Heart left ventricle (tissue), 16 donors: ENCODE results near the gene SERPINA1. TPM values are rescaled to one million over a fixed set of nuclear protein-coding genes. Genes with fewer than 3 reads are reported as not detected.

Experiments
- ATAC-seq, 4 donors: fragments of 200-7000 bp; cut with Tn5 transposase; one replicate each; pipeline ENCODE4 v1.9.1; 2020 to 2022; ENCODE audit warnings: moderate library complexity in 4 of 4, mild to moderate bottlenecking in 3 of 4, moderate number of reproducible peaks in 1 of 4
- DNase-seq, 5 donors: peaks; one replicate each; pipeline ENCODE4 v3.0.0-alpha.2; 2020
- H3K27ac ChIP-seq, 12 donors: fragments of 200-600 bp; sonication (generic) in 4 of 12; one replicate each; pipeline versions ENCODE4 v1.5.0 to v1.8.0; 2016 to 2022; ENCODE audit warnings: mild to moderate bottlenecking in 2 of 12
- H3K27me3 ChIP-seq, 9 donors: fragments of 200-600 bp; sonication (generic) in 2 of 9; one replicate each; pipeline versions ENCODE4 v1.5.1 to v1.8.0; 2016 to 2022; ENCODE audit warnings: mild to moderate bottlenecking in 3 of 9
- H3K36me3 ChIP-seq, 9 donors: fragments of 200-600 bp; sonication (generic) in 2 of 9; one replicate each; pipeline versions ENCODE4 v1.5.0 to v1.8.0; 2018 to 2022; ENCODE audit warnings: mild to moderate bottlenecking in 2 of 9
- H3K4me1 ChIP-seq, 12 donors: fragments of 200-600 bp; sonication (generic) in 4 of 12; one replicate each; pipeline versions ENCODE4 v1.5.0 to v1.8.0; 2016 to 2022; ENCODE audit warnings: mild to moderate bottlenecking in 3 of 12
- H3K4me3 ChIP-seq, 12 donors: fragments of 200-600 bp; sonication (generic) in 4 of 12; one replicate each; pipeline versions ENCODE4 v1.5.0 to v1.8.0; 2017 to 2022; ENCODE audit warnings: mild to moderate bottlenecking in 9 of 12, moderate library complexity in 4 of 12
- H3K9me3 ChIP-seq, 12 donors: fragments of 200-600 bp; sonication (generic) in 4 of 12; one replicate each; pipeline versions ENCODE4 v1.5.0 to v1.8.0; 2016 to 2022; ENCODE audit warnings: mild to moderate bottlenecking in 1 of 12
- POLR2A ChIP-seq, 2 donors: fragments of 450-650 bp; IDR thresholded peaks; one replicate each; pipeline ENCODE4 v1.6.1; 2017; ENCODE audit warnings: antibody characterized with exemption in 2 of 2, mild to moderate bottlenecking in 2 of 2, moderate library complexity in 2 of 2
- WGBS, 4 donors: extraction: QIAGEN DNeasy Blood & Tissue Kit in 2 of 4; methylation state at CpG; one replicate each; pipeline versions ENCODE4 v1.1.5 to v1.1.7; 2013 to 2018; 5-methylcytosine and 5-hydroxymethylcytosine counted together
- intact Hi-C, 10 donors: fragments of 100-400 bp; cut with DNase I; formaldehyde crosslinking; loops; one replicate each; pipeline versions ENCODE4 v1.11.1 to v1.14.2; 2022
- polyA plus RNA-seq, 2 donors: library from polyadenylated mRNA; stranded (reverse); fragments of 200-250 nt; gene quantifications; one replicate each; pipeline ENCODE4 v1.2.3, GENCODE V29; 2013
- total RNA-seq, 9 donors: library from RNA; depleted of rRNA in 2 of 9; stranded (reverse); fragments of >200 nt in 2 of 9; fragmentation: NEBNext Ultra II Directional in 3 of 9; extraction: Animal tissue kit (Norgen Biotek cat#: 25700) in 3 of 9; gene quantifications; one replicate each; pipeline versions ENCODE4 v1.1.0 to v1.2.4, GENCODE V29; 2016 to 2023
- TF ChIP-seq, protein P1 (sequence below), 12 donors: fragments of 200-600 bp; sonication (generic) in 4 of 12; IDR thresholded peaks; one replicate each; pipeline versions ENCODE4 v1.5.0 to v1.8.0; 2018 to 2022; ENCODE audit warnings: antibody characterized with exemption in 12 of 12, mild to moderate bottlenecking in 5 of 12
- donor health status: ischemic (EF 13 %, LVEDD 7.1; RV severe dilation, severe dysfunction).
- donor health status: healthy with polysubstance abuse.
- donor health status: DM: no; HTN: yes; CAD: no.
- donor health status: DM: no; HTN: no; CAD: no.
- donor health status: ischemic (EF 25% LVEDD 6.9; RV normal size, moderate dysfunction).
- donor health status: ischemic (EF 25% LVEDD 5.7; RV mildly dilated, moderate dysfunction).
- donor health status: healthy.
- donor health status: DM: yes; HTN: yes; CAD: no.
- donor health status: ischemic (EF 35%, LVEDD 5.7; RV mildly dilated, moderate dysfunction).
- donor health status: nonischemic (EF 11% LVEDD 7.7; RV severe dilation, severe dysfunction).
- donor health status: DM: yes; HTN: yes; CAD: no.
- donor health status: PGD.
- donor health status: ischemic (EF 29% LVEDD 5.4; RV normal size, mild dysfunction).
- donor health status: nonischemic (EF 23%, LVEDD 6.1; RV moderate dilation, normal function).

Gene SERPINA1
- total and polyA plus RNA-seq, 11 donors: 0.99 to 53.4 (median 4.4) TPM

DNA sequence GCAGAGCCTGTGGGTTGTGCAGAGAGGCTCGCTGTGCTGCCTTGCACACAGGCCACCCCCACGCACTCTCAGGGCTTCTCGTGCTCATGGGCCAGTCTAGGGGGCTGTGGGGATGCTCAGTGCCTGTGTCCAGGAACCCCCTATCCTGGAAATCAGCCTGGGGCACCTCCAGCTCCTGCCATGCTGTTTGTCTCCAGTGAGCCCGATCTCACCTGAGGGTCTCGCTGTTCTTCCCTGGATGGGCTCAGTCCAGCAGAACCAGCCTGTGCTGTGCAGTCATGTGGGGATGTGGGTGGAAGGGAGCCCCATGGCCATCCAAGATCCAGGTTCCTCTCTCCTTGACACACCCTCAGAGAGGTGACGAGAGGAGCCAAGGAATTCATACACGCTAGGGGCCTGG lies 26.7 kb downstream of the SERPINA1 start:
- H3K4me3 ChIP-seq: no peak overlapping the region
- TF ChIP-seq, protein P1, sequence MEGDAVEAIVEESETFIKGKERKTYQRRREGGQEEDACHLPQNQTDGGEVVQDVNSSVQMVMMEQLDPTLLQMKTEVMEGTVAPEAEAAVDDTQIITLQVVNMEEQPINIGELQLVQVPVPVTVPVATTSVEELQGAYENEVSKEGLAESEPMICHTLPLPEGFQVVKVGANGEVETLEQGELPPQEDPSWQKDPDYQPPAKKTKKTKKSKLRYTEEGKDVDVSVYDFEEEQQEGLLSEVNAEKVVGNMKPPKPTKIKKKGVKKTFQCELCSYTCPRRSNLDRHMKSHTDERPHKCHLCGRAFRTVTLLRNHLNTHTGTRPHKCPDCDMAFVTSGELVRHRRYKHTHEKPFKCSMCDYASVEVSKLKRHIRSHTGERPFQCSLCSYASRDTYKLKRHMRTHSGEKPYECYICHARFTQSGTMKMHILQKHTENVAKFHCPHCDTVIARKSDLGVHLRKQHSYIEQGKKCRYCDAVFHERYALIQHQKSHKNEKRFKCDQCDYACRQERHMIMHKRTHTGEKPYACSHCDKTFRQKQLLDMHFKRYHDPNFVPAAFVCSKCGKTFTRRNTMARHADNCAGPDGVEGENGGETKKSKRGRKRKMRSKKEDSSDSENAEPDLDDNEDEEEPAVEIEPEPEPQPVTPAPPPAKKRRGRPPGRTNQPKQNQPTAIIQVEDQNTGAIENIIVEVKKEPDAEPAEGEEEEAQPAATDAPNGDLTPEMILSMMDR (IDR thresholded peaks at IDR 0.05): no peak
- no peaks in the 10 kb centered on the region for H3K36me3 ChIP-seq
- no peak overlapping the region for H3K27ac ChIP-seq
- ATAC-seq (no peak), DNase-seq (no peak)
- H3K27me3 ChIP-seq: peaks cover 0 to 11% (median 0%) of the 10 kb centered on the region in 9 donors
- H3K9me3 ChIP-seq: no peaks in the 10 kb centered on the region
- intact Hi-C loops: no loop called here
- 84 to 87% (median 87%) methylated on average over 6 of the region's 7 CpGs; no CpG with 5 or more reads in 1 of the 4 donors for WGBS, 4 donors
- H3K4me1 ChIP-seq: no peaks in the 10 kb centered on the region

GRCh38 chr14:94360945-94361565 lies 27.3 kb downstream of the SERPINA1 start:
- TF ChIP-seq, protein P1 (IDR thresholded peaks at IDR 0.05): no peak
- no peak for TF ChIP-seq POLR2A (IDR thresholded peaks at IDR 0.05)
- intact Hi-C loops: no loop called here
- no peak for ATAC-seq
- no peak for DNase-seq
- Histone ChIP-seq H3K27ac (no peak overlapping the region), H3K36me3 (no peaks in the 10 kb centered on the region), H3K4me3 (no peak overlapping the region), H3K27me3 (peaks cover 0 to 14% (median 3%) of the 10 kb centered on the region in 9 donors), H3K9me3 (no peaks in the 10 kb centered on the region), H3K4me1 (no peaks in the 10 kb centered on the region)
- 48 to 70% (median 61%) methylated on average over 3 to 7 of the region's 7 CpGs for WGBS, 4 donors

DNA sequence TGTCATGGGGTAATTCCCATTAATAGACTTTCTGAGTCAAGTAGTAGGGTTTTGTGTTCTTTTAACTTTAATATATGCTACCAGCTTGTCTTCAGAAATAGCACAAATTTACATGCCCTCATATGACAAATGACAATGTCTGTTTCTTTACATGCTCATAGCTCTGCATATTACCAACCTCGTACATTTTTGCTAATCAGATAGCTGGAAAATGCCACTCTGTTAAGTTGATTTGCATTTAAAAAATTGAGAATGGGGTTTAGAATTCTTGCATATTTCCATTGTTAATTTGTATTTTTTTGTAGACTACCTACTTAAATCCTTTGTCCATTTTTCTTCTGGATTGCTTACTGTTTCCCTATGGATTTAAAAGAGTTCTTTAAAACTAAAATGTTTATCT lies 31.2 kb downstream of the SERPINA1 start:
- TF ChIP-seq, protein P1 (IDR thresholded peaks at IDR 0.05): no peak
- TF ChIP-seq POLR2A (IDR thresholded peaks at IDR 0.05): no peak
- intact Hi-C loops: loop anchor here in 3 of 10 donors (10.0 kb wide), 1 partner anchor 128 kb away; no protein-coding TSS in a partner anchor
- Histone ChIP-seq H3K27me3 (peaks cover 0 to 27% (median 7%) of the 10 kb centered on the region in 9 donors), H3K27ac (no peak overlapping the region), H3K9me3 (no peaks in the 10 kb centered on the region), H3K4me3 (no peak overlapping the region), H3K36me3 (no peaks in the 10 kb centered on the region), H3K4me1 (no peaks in the 10 kb centered on the region)
- DNase-seq (no peak), ATAC-seq (no peak)
- 43 to 56% (median 50%) methylated on average over 1 of the region's 1 CpG for WGBS, 4 donors

- TF ChIP-seq POLR2A (IDR thresholded peaks at IDR 0.05): no peak
- TF ChIP-seq, protein P1 (IDR thresholded peaks at IDR 0.05): no peak
- intact Hi-C loops: loop anchor here in 3 of 10 donors (10.0 kb wide), 1 partner anchor 128 kb away; no protein-coding TSS in a partner anchor
- Histone ChIP-seq H3K9me3 (no peaks in the 10 kb centered on the region), H3K36me3 (no peaks in the 10 kb centered on the region), H3K4me3 (no peak overlapping the region), H3K4me1 (no peaks in the 10 kb centered on the region), H3K27ac (no peak overlapping the region), H3K27me3 (peaks cover 0 to 29% (median 8%) of the 10 kb centered on the region in 9 donors)
- WGBS, 4 donors: 74 to 79% (median 77%) methylated on average over 5 of the region's 5 CpGs
- DNase-seq: no peak
- ATAC-seq: no peak
These were observed 31.9 kb downstream of the SERPINA1 start for GRCh38 chr14:94356379-94357056.
